Activated T-cell treated with anti-CD3 and anti-CD28 coated beads for 24 hours (primary cell): Measurements from ENCODE around the gene FOXRED2.
A peak's percentile ranks its signal among the peaks of the same experiment; 100 is the strongest.
"Not testable (repeated sequence)": the region's sequence is repeated elsewhere in the genome, so short reads cannot be mapped to it uniquely, and the experiment has no call there.

Source experiments
- DNase-seq: peaks from one replicate; pipeline ENCODE4 v3.0.0-alpha.2; 2020; ENCODE audit warnings: low read depth

The FOXRED2 gene

DNA sequence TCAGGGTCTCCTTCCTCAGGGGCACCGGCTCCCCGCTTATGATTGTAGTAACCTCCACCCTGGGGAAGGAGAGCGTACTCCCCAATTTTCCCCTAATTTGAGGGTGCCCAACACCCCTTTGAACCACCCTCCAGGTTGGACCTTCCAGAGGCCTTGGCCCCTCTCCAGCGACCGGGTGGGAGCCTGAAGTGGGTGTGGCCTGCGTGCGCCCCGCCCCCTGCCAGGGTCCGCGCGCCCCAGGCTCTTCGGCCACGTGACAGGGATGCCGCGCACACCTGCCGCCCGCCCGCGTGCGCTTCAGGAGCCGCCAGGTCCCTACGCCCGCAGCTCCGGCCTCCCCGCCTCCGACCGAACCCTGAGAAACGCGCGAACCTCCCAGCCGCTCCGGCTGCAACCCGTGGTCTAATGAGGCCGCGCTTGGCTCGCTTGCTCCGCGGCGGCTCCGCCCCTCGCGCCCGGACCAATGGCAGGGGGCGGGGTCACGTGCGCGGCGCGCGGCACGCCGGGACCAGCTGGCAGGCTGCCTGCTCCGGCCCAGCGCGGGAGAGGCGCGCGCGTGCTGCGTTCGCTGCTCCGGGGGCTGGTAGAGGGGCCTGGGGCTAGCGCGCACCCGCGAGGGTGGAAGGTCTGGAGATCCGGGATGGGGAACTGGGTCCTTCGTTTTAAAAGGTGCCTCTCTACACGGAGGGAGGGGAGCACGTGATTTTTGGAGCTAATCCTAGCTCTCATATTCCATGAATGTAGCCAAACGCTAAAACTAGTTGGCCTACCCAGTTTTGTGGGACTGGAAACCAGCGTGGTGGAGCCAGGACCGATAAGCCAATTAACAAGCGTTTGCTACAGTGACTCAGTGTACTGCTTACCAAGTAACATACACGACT lies at the start of gene FOXRED2:
Gene FOXRED2, minus strand, starts transcription at position 404 of the 881 bp plus-strand sequence. CDS start 618 bp downstream, outside the sequence.
- DNase-seq: peak; percentile 87

DNA sequence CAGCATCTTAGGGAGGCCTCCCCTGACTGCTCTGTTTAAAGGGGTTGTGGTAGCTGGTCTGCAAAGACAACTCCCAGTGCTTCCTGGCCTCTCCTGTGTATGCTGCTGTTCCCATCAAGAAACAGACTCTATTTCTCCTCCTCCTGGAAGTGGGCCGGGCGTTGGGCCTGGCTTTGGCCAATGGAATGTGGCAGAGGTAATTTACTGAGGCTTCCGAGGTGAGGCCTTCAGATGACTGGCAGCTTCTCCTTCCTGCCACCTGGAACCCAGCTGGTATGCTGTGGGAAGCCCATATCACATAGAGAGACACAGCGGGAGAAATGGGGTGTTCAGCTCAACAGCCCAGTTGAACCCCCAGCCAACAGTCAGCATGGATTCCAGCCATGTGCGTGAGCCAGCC lies 47.3 kb upstream of the FOXRED2 start:
- DNase-seq: no peak

DNA sequence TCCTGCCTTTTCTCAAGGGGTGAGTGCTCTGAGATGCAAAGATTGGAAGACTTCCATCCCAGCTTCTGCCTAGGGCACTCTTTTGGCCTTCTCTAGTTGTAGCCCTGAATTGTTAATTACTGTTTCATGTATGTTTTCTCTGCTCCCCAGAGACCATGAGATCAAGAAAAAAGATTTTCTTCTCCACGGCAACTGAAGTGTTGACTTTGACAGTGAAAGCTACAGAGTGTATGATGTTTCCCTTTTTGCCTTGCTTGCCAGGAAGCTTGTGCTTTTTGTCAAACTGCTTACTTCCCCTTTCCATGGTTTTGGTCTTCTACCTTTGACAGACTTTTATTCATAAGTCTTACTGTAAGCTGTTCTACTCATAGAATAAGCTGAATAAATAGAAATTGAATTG lies 45.4 kb upstream of the FOXRED2 start:
- DNase-seq: no peak

DNA sequence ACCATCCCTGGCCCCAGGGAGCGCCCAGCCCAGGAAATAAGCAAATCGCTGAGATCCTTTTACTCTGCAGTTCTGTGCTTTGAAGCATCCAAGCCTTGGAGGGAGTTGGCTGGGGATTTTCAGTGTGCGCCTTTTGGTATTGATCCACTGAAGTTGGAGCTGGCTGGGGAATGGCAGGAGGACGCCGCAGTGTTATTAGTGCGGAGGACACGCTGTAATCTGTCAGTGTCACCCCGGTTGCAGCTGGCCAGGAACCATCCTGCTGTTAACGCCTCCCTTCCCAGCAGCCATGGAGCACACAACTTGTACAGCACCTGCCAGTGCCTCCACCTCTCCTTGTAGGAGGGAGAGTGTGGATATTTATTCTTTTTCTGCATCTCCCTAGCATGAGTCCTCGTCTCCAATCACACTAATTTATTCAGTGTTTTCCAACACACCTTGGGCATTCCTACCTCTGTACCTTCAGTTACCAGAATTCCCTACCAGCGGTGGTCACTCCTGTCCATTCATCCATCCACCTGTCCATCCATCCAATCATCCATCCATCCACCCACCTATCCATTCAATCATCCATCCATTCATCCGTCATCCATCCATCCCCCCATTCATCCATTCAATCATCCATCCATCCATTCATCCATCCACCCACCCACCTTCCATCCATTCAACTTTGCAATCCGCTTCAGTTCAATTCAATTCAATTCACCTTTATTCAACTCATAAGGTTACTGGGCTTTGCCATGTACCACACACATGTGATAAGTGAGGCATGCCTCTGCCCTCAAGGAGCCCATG lies 44.1 kb upstream of the FOXRED2 start:
- no peak for DNase-seq

DNA sequence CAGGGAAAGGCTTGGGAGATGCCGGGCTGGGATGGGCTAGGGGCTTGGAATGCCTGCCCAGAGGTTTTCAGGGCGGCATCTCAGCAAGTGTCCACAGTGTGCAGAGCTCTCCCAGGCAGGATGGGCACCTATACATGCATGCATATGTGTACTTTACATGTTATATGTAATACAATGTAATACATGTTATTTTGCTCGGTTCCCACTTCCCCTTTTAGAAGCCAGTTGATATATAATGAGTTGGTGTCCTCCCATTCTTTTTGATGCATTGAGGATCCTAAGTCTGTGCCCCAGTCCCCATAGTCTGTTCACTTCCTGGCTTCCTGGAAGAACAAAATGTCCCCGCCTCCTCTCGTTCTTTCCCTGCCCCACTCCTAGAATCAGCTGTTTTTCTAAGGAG lies 42.2 kb upstream of the FOXRED2 start:
- DNase-seq: no peak

DNA sequence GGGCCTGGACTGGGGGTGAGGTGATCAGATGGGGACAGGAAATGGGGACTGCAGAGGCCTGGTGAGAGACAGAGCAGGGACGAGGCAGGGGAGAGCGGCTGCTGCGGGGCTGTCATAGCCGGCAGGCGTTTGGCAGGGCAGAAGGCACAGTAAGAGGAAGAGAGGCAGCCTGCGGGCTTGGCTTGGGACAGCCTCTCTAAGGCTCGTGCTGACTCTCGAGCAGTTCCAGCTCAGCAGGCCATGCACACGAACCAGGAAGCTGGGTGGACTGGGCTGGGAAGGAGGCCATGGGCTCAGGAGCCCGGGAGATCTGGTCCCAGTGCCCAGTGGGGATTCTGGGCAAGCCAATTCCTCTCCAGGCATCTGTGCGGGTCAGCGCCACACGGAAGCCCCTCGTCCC lies 41.8 kb upstream of the FOXRED2 start:
- DNase-seq: no peak

DNA sequence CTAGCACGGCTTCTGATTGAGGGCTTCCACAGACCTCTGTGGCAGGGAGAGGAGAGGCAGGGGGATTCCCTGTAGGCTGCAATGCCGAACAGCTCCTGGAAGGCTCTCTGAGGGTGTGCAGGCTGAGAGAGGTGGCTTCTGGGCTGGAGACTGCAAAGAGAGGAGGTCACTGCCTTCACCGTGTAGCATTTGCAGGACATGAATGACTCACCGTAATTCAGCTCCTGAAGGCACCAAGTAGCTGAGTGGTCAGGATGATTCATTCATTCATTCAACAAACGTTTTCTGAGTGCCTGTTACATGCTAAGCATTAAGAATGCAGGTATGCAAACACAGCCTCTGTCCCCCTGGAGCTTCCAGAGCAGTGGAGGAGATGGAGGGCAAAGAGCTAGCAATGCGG lies 40.1 kb upstream of the FOXRED2 start:
- DNase-seq: no peak

DNA sequence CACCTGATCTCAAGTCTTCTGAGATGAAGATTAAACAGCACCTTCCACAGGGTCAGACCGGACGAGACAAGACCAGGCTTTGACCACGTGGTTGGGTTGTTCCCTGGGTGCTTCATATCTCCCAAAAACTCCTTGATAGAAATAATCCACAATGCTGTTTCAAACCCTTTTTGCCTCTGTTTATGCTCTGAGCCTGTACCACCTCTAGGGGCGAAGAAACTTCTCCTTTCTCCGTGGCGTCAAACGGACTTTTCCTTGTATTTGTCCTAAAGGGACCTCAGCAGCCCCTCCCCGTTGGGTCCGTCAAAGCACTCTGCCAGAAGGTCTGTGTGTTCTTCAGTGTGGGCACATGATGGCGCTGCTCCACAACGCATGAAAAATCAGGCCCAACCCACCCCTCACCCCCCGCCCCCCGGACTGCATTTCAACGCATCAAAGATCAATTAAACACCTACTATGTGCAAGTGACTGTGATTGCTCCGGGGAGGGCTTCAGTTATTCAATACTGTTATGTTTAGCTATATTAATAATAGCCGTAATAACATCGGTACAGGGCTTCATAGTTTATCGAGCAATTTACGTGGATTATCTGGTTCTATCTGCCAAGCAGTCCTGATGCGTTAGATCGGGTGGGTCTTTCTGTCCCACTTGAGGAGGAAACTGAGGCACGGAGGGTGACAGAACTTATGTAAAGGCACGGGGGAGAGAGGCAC lies 39.4 kb upstream of the FOXRED2 start:
- DNase-seq: no peak

DNA sequence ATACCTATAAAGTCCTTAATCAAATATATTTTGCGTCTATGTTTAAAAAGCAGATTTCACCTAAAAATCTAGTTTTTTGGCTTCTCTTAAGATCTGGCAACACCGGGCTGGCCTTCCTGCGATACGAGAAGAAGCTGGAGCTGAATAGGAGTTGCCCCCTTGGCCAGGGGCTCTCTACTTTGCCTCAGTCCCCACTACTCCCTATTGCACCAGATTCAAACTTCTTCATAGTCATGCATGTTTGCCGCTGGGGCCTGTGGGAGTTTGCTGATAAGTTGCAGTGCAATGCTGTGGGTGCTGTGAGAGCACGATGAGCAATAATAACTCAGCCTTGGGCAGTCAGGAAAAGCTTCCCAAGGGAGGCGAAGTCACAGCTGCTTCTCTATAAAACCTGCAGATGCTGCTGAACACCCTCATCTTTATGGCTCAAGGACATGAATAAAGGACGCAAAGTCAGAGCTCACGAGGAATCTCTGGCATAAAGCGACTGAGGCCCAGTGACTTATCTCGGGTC lies 37.3 kb upstream of the FOXRED2 start:
- no peak for DNase-seq

DNA sequence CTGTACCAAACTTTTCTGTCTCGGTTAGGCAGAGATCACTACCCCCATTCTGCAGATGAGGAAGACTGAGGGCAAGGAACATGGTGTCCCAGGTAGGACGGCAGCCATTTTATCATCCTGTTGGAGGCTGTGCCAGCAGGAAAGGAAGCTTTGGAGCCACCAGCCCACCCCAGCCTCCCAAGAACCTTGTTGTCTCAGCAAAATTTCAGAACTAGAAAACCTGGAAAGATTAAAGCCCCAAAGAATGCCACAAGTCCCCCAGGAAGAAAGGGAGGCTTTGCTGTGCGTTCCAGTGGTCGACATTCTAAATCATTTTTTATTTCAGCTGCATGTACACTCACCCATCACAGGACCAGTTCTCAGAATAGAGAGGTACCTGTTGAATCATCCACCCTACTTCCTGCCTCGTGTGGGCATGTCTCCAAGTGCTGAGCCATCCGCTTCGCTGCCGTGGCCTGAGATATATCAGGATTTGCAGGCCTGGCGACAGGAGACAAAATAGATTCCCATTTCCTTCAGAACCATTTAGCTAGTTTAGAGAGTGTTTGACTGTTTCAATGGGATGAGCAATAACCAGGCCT lies 35.1 kb upstream of the FOXRED2 start:
- peak; percentile 29 for DNase-seq

DNA sequence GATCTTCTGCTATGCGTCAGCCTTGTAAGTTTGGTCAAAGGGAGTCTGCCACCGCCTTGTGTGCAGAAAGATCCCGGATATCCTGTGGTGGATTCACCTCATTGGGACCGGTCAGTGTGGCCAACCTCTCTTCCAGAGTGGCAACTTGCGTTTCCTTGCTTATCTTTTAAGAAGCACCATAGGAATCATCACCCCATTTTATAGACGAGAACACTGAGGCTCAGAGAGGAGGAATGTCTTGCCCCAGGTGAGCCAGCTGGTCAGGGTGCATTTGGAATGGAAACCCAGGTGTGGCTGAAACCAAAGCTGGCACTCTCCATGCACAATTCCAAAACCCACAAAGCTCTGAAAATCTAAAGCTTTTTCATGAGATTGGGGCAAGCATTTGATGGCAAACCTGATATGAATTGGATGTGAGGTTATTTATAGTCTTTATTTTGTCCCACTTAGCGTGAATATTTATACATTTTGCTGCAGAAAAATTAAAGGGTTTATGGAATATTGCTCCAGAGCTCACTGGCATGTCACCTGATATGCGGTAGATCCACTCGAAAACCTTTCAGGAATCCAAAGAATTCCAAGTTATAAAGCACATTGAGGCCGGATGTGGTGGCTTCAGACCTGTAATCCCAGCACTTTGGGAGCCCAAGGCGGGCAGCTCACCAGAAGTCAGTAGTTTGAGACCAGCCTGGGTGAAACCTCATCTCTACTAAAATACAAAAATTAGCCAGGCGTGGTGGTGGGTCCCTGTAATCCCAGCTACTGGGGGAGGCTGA lies 34.2 kb upstream of the FOXRED2 start:
- no peak for DNase-seq

DNA sequence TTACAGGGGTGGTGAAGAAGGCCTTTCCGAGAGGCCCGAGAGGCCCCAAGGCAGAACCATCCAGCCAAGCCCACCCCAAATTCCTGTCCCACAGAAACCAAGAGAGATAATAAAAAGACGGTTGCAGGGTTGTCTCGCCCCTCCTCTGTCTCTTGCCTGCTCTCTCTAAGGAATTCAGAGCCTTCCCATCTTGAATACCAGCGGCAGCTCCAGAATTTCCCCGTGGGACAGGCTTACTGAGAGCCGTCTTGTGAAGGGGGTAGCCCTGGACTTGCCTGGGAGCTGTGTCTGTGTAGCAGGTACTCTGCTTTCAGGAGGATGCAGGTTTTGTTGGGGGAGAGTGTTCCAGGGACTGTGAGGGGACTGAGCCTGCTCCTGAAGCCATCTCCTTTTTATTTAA lies 31.7 kb upstream of the FOXRED2 start:
- no peak for DNase-seq

DNA sequence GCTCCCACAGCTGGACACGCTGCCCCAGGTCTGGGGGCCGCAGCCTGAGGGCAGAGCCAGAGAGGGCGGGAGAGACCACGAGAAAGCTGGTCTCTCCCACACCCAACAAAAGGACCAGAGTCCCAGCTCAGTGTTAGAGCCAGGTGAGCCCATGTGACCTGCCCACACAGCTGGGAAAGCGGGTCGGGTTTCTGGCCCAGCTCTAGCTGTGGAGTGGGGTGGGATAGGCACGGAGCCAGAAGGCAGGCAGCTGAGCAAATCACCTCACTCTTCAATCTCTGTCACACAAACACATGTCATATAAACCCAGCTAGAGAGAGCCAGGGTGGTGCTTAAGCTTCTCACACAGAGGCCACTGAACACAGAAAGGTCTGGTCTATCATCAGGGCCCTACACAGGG lies 29.9 kb upstream of the FOXRED2 start:
- DNase-seq: no peak

DNA sequence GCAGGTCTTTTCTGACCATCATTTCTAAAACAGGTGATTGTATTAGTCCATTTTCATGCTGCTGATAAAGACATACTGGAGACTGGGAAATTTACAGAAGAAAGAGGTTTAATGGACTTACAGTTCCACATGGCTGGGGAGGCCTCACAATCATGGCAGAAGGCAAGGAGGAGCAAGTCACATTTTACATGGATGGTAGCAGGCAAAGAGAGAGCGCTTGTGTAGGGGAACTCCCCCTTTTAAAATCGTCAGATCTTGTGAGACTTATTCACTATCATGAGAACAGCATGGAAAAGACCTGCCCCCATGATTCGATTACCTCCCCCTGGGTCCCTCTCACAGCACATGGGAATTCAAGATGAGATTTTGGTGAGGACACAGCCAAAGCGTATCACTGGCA lies 26.5 kb upstream of the FOXRED2 start:
- DNase-seq: not testable (repeated sequence)

DNA sequence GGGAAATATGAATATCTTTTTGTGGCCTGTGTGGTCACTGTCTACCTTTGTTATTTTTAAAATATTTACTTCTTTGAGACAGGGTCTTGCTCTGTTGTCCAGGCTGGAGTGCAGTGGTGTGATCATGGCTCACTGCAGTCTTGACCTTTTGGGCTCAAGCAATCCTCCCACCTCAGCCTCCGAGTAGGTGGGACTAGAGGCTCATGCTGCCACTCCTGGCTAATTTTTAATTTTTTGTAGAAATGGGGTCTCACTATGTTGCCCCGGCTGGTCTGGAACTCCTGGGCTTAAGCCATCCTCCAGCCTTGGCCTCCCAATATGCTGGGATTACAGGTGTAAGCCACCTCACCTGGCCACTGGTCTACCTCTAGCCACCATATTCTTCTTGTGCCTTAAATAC lies 25.6 kb upstream of the FOXRED2 start:
- no peak for DNase-seq

DNA sequence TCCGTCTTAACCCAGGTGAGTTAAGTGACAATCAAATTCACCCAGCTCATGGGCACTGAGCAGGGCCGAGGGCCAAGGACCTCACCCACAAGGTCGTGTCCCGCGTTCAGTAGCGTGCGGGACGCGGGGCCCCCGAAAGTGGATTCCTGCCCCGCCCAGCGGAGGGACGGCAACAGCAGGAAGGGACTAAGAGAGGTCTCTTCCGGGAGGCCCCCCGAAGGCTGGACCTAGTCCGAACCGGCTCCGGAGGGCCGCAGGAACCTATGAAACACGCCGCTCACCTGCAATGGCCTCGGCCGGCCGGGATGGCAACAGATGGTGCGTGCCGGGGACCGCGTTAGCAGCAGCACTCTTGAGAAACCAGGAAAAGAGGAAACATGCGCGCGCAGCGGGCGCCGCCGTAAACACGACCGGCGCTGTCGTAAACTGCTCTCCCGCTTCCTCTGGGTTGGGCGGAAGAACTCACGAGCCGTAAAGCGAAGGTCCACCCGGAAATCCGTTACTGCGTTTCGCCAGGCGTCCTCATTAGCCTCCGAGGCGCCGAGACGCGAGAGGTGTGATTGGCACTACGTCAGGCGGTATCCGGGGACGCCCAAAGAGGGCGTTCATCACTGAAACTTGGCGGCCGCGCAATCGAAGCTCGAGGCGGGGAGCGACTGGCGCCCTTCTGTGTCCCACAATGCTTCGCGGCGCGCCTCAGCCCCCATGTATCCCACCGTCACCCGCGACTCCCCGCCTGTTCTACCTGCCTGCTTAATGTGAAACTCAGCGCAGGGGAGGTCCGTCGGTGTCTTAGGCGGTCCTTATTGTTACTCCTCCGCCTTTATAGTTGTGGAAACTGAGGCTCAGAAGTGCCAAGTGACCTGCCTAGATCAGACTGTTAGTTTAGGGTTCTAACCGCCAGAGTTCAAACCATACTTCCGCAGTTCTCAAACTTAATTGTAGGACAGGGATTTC lies 22.2 kb upstream of the FOXRED2 start, which contains the start of gene EIF3D:
Gene EIF3D, minus strand, starts transcription at position 372 of the 957 bp plus-strand sequence. CDS start 3,045 bp downstream, outside the sequence.
- DNase-seq: peak; percentile 97

DNA sequence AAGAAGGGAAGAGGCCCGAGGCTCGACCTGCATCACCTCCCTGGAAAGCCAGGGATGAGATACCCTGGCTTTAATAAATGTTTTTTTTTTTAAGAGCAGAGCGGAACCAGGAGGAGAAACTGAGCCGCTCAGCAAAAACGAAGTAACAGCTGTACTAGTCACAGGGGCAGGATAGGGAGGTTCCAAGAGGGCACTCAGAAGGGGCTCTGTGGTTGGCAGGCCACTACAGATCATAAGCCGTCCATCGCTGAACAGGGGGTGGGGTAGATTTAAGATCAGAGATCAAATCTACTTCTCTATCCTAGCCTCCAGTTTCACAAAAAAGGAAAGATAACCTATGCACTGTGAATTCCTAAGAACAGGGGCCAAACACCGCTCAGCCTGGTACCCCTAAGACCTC lies 21.5 kb upstream of the FOXRED2 start:
- DNase-seq: no peak

DNA sequence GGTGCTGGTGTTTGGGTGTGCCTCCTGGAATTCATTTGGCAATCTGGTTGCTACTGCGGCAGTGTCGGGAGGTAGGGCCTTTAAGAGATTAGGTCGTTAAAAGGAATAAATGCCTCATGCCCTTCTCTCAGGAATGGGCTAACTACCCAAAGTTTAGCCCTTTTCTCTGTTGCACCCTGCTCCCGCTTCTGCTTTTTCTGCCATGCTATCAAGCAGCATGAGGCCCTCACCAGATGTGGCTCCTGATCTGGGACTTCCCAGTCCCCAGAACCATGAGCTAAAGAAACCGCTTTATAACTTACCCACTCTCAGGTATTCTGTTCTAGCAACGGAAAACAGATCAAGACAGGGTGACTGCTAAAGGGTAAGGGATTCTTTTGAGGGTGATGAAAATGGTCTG lies 15.8 kb upstream of the FOXRED2 start:
- no peak for DNase-seq

DNA sequence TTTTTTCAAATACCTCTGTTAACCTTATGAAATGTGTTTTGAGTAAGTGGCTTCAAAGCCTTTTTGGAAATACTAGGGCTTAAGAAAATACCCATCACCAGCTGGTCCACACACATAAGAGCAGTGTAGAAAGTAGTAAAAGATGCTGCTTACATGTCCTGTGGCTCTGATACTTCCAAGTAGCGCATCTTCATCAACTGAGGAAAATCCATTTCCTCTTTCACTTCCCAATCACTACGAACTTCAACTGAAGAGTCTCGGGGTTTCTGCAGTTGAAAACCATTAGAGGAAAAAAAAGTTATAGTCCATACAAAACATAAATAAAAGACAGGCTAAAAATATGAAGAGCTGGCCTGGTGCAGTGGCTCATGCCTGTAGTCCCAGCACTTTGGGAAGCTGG lies 13.6 kb upstream of the FOXRED2 start:
- DNase-seq: no peak

DNA sequence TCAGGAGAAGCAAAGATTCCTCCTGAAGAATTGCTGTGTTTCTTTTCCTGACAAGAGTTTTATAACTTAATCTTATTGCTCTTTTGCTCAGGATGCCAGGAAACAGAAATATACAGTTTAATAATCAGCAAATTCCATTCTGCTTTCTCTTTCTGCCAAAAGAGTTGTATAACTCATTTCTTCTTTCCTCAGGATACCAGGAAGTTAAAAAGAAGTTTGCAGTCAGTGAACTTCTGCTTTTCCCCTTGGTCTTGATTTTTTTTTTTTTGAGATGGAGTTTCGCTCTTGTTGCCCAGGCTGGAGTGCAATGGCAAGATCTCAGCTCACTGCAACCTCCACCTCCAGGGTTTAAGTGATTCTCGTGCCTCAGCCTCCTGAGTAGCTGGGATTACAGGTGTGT lies 13.1 kb upstream of the FOXRED2 start:
- DNase-seq: not testable (repeated sequence)
